Esophagus muscularis mucosa (tissue), 4 donors: ENCODE data around the gene CCL7.
A peak's percentile ranks its signal among the peaks of the same experiment; 100 is the strongest.

ENCODE experiments used
- CTCF ChIP-seq, 3 experiments: fragments of 200-600 bp in 2 of 3; fragments of 450-650 bp in 1 of 3; sonication (generic) in 2 of 3; IDR thresholded peaks; one replicate each; pipeline ENCODE4 v1.5.1; 2017 to 2019; ENCODE audit warnings: antibody characterized with exemption in 3 of 3, mild to moderate bottlenecking in 2 of 3, moderate library complexity in 1 of 3
- EP300 ChIP-seq: sonication (generic); formaldehyde crosslinking; IDR thresholded peaks from one replicate; pipeline ENCODE4 v1.6.1; 2017; ENCODE audit warnings: antibody characterized with exemption
- POLR2AphosphoS5 ChIP-seq, 2 donors: sonication (generic); formaldehyde crosslinking; IDR thresholded peaks; one replicate each; pipeline ENCODE4 v1.6.1; 2017; ENCODE audit warnings: antibody characterized with exemption in 2 of 2

- TF ChIP-seq CTCF (IDR thresholded peaks at IDR 0.05) (no peak), EP300 (peak; percentile 38), POLR2AphosphoS5 (IDR thresholded peaks at IDR 0.05) (peak; percentile 81 to 85)
Observed at GRCh38 chr17:34254651-34255380, 15.2 kb upstream of the CCL7 start, which contains the start of gene CCL2.
